ENCODE results near the gene ACTN3.

Gene ACTN3

GRCh38 chr11:66570850-66571180, 24.1 kb downstream of the ACTN3 start:
- Histone ChIP-seq H3K27ac (ENCODE audit: low read depth, low read length, poor library complexity, severe bottlenecking) (no peak overlapping the region), H3K36me3 (ENCODE audit: insufficient read depth, low read length) (no peaks in the 10 kb centered on the region), H3K4me1 (ENCODE audit: insufficient read depth, low read length, severe bottlenecking) (peaks cover 10% of the 10 kb centered on the region), H3K4me2 (ENCODE audit: low read length) (no peak overlapping the region), H3K9me2 (ENCODE audit: low read depth, low read length) (no peaks in the 10 kb centered on the region), H2AFZ (ENCODE audit: low read length) (no peak overlapping the region), H3K9ac (ENCODE audit: low read length) (no peak overlapping the region), H3K79me2 (ENCODE audit: insufficient read depth, low read length) (no peaks in the 10 kb centered on the region), H3K27me3 (ENCODE audit: insufficient read depth, low read length) (0 out of 2 replicates have a peak, but pooled peaks cover 11% of the 10 kb centered on the region), H3F3A (ENCODE audit: insufficient read depth, low read length) (no peaks in the 10 kb centered on the region), H4K20me1 (ENCODE audit: insufficient read depth, low read length) (no peaks in the 10 kb centered on the region), H3K4me3 (ENCODE audit: low read depth, low read length, poor library complexity, severe bottlenecking) (no peak overlapping the region), H3K9me3 (ENCODE audit: low read length) (no peaks in the 10 kb centered on the region)
- TF ChIP-seq EZH2 (IDR thresholded peaks at IDR 0.05; ENCODE audit: borderline replicate concordance, low read length) (no peak), CTCF (IDR thresholded peaks at IDR 0.05; ENCODE audit: low read length) (no peak)

GRCh38 chr11:66579017-66579606, 32.4 kb downstream of the ACTN3 start:
- Histone ChIP-seq H3K36me3 (ENCODE audit: insufficient read depth, low read length) (no peaks in the 10 kb centered on the region; the same call in 1 of the 2 replicates), H3K4me1 (ENCODE audit: insufficient read depth, low read length, severe bottlenecking) (no peaks in the 10 kb centered on the region), H3K9ac (ENCODE audit: low read length) (no peak overlapping the region), H3K9me3 (ENCODE audit: low read length) (0 out of 2 replicates have a peak, but pooled peaks cover 7% of the 10 kb centered on the region), H3K27ac (ENCODE audit: low read depth, low read length, poor library complexity, severe bottlenecking) (no peak overlapping the region), H3K4me3 (ENCODE audit: low read depth, low read length, poor library complexity, severe bottlenecking) (no peak overlapping the region), H3K27me3 (ENCODE audit: insufficient read depth, low read length) (no peaks in the 10 kb centered on the region; the same call in 1 of the 2 replicates), H3K4me2 (ENCODE audit: low read length) (no peak overlapping the region; the same call in 1 of the 2 replicates), H3K79me2 (ENCODE audit: insufficient read depth, low read length) (no peaks in the 10 kb centered on the region), H3F3A (ENCODE audit: insufficient read depth, low read length) (no peaks in the 10 kb centered on the region), H2AFZ (ENCODE audit: low read length) (no peak overlapping the region), H3K9me2 (ENCODE audit: low read depth, low read length) (no peaks in the 10 kb centered on the region), H4K20me1 (ENCODE audit: insufficient read depth, low read length) (no peaks in the 10 kb centered on the region)
- peak; percentile 87 for TF ChIP-seq CTCF (IDR thresholded peaks at IDR 0.05; ENCODE audit: low read length)
- no peak for TF ChIP-seq EZH2 (IDR thresholded peaks at IDR 0.05; ENCODE audit: borderline replicate concordance, low read length)

GRCh38 chr11:66580803-66581202, 34.1 kb downstream of the ACTN3 start:
- Histone ChIP-seq H2AFZ (ENCODE audit: low read length) (no peak overlapping the region), H3K36me3 (ENCODE audit: insufficient read depth, low read length) (no peaks in the 10 kb centered on the region; the same call in 1 of the 2 replicates), H3K27ac (ENCODE audit: low read depth, low read length, poor library complexity, severe bottlenecking) (no peak overlapping the region), H3K27me3 (ENCODE audit: insufficient read depth, low read length) (no peaks in the 10 kb centered on the region; the same call in 1 of the 2 replicates), H3K9me3 (ENCODE audit: low read length) (0 out of 2 replicates have a peak, but pooled peaks cover 7% of the 10 kb centered on the region), H3K9me2 (ENCODE audit: low read depth, low read length) (no peaks in the 10 kb centered on the region), H3K4me2 (ENCODE audit: low read length) (no peak overlapping the region), H3F3A (ENCODE audit: insufficient read depth, low read length) (no peaks in the 10 kb centered on the region), H3K4me1 (ENCODE audit: insufficient read depth, low read length, severe bottlenecking) (no peaks in the 10 kb centered on the region), H3K79me2 (ENCODE audit: insufficient read depth, low read length) (no peaks in the 10 kb centered on the region), H4K20me1 (ENCODE audit: insufficient read depth, low read length) (no peaks in the 10 kb centered on the region), H3K4me3 (ENCODE audit: low read depth, low read length, poor library complexity, severe bottlenecking) (no peak overlapping the region), H3K9ac (ENCODE audit: low read length) (no peak overlapping the region)
- TF ChIP-seq CTCF (IDR thresholded peaks at IDR 0.05; ENCODE audit: low read length), result no peak
- TF ChIP-seq EZH2 (IDR thresholded peaks at IDR 0.05; ENCODE audit: borderline replicate concordance, low read length), result no peak

All from OCI-LY1 (cell line).